Activated CD4-positive, alpha-beta T cell treated with anti-CD3 and anti-CD28 coated beads for 36 hours (primary cell): ENCODE data around the gene ADAMTS16. TPM values are rescaled to one million over a fixed set of nuclear protein-coding genes. Genes with fewer than 3 reads are reported as not detected.

ENCODE experiments used
- ATAC-seq: fragments of 200-7000 bp; cut with Tn5 transposase; one replicate; pipeline ENCODE4 v1.10.0; 2021; ENCODE audit warnings: mild to moderate bottlenecking, moderate library complexity
- CTCF ChIA-PET: fragments of 350-600 bp; sonication (Branson Sonifier 250); formaldehyde crosslinking; loops from one replicate; lab custom pipeline; 2021; ENCODE audit warnings: antibody characterized with exemption; lab: Charles Lee
- POLR2A ChIA-PET: fragments of 350-600 bp; sonication (Branson Sonifier 250); formaldehyde crosslinking; loops from one replicate; lab custom pipeline; 2021; ENCODE audit warnings: antibody characterized with exemption, inconsistent platforms; lab: Charles Lee
- DNase-seq: peaks from one replicate; pipeline ENCODE4 v3.0.0-alpha.2; 2020
- H3K27ac Mint-ChIP-seq: one replicate; pipeline ENCODE4 v1.8.0; 2021; ENCODE audit warnings: mixed read lengths
- H3K27me3 Mint-ChIP-seq: one replicate; pipeline ENCODE4 v1.8.0; 2021; ENCODE audit warnings: mixed read lengths
- H3K36me3 Mint-ChIP-seq: one replicate; pipeline ENCODE4 v1.8.0; 2021; ENCODE audit warnings: low read depth, mixed read lengths
- H3K4me1 Mint-ChIP-seq: one replicate; pipeline ENCODE4 v1.8.0; 2021; ENCODE audit warnings: mixed read lengths
- H3K4me3 Mint-ChIP-seq: one replicate; pipeline ENCODE4 v1.8.0; 2021; ENCODE audit warnings: mild to moderate bottlenecking, moderate library complexity, mixed read lengths
- H3K9me3 Mint-ChIP-seq: one replicate; pipeline ENCODE4 v1.8.0; 2021; ENCODE audit warnings: low read depth, mixed read lengths
- intact Hi-C, 2 experiments: fragments of 100-400 bp; cut with DNase I in 1 of 2; cut with micrococcal nuclease in 1 of 2; formaldehyde crosslinking; loops; one replicate each; pipeline versions ENCODE4 v1.14.2 to v1.15.1; 2022 to 2024; cut with DNase I, micrococcal nuclease
- total RNA-seq, 2 experiments: library from RNA; stranded (reverse); gene quantifications; one replicate each; pipeline ENCODE4 v1.2.3, GENCODE V29; 2021

Gene ADAMTS16
- total RNA-seq, 2 experiments from 2014 or later: not detected

DNA sequence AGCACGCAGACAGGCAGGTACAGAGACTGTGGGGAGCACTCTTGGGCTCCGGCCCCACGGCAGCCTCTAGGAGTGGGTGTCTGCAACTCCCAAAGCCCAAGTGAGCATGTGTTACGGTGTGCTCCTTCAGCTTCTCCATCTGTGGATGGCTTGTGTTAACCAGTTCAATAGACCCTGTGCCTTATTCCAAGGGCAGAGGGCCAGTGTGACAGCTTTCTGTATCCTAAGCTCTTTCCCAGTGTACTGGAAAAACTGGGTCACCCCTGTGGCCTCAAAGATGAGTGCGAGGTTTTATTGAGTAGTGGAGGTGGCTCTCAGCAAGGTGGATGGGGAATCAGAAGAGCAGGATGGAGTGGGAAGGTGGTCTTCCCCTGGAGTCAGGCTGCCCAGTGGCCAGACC, 78.3 kb downstream of the ADAMTS16 start:
- CTCF ChIA-PET: no interaction called here
- no peak overlapping the region for H3K27ac Mint-ChIP-seq

GRCh38 chr5:5219541-5219940, 79.4 kb downstream of the ADAMTS16 start:
- no peaks in the 10 kb centered on the region for H3K36me3 Mint-ChIP-seq
- DNase-seq (no peak), ATAC-seq (no peak)
- H3K4me1 Mint-ChIP-seq: no peaks in the 10 kb centered on the region
- peaks cover 2% of the 10 kb centered on the region for H3K9me3 Mint-ChIP-seq
- H3K27me3 Mint-ChIP-seq: peaks cover 7% of the 10 kb centered on the region
- H3K4me3 Mint-ChIP-seq: no peak overlapping the region
- ChIA-PET POLR2A (no interaction called here), CTCF (no interaction called here)
- intact Hi-C loops: no loop called here
- no peak overlapping the region for H3K27ac Mint-ChIP-seq

More for the DNA sequence above, 78.3 kb downstream of the ADAMTS16 start:
- H3K9me3 Mint-ChIP-seq: peaks cover 2% of the 10 kb centered on the region
- no peak for DNase-seq
- H3K36me3 Mint-ChIP-seq: no peaks in the 10 kb centered on the region
- ATAC-seq: no peak
- intact Hi-C loops: no loop called here
- H3K4me3 Mint-ChIP-seq: no peak overlapping the region
- H3K27me3 Mint-ChIP-seq: peaks cover 5% of the 10 kb centered on the region
- POLR2A ChIA-PET: no interaction called here
- H3K4me1 Mint-ChIP-seq: no peaks in the 10 kb centered on the region

- ChIA-PET POLR2A (no interaction called here), CTCF (no interaction called here)
- Mint-ChIP-seq H3K27ac (no peak overlapping the region), H3K36me3 (no peaks in the 10 kb centered on the region), H3K9me3 (peaks cover 5% of the 10 kb centered on the region), H3K27me3 (peaks cover 10% of the 10 kb centered on the region), H3K4me3 (no peak overlapping the region), H3K4me1 (no peaks in the 10 kb centered on the region)
- DNase-seq (no peak), ATAC-seq (no peak)
- intact Hi-C loops: no loop called here
Observed at GRCh38 chr5:5220901-5221631, 80.9 kb downstream of the ADAMTS16 start.

- Mint-ChIP-seq H3K4me1 (no peaks in the 10 kb centered on the region), H3K27ac (no peak overlapping the region), H3K36me3 (no peaks in the 10 kb centered on the region)
Observed at GRCh38 chr5:5221724-5222123, 81.6 kb downstream of the ADAMTS16 start.

DNA sequence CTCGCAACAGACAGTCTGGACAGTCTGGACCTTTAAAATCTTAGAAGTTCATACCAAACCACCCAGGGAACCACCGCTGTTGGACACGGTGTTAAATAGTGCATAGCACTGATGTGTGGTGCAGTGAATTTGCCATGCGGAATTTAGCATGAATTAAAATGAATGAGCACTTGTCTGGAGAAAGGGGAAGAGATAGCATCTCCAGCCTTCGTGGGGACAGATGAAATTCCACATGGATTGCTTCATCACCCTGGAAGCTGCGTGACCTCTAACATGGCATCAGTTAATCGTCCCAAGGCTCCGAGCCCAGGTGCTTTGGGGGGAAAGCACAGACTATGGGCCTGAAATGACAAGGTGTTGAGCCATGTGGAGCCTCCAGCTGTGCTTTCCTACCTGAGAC, 91.4 kb downstream of the ADAMTS16 start:
- Mint-ChIP-seq H3K9me3 (no peaks in the 10 kb centered on the region), H3K36me3 (no peaks in the 10 kb centered on the region), H3K27ac (no peak overlapping the region), H3K27me3 (no peaks in the 10 kb centered on the region), H3K4me3 (no peak overlapping the region), H3K4me1 (no peaks in the 10 kb centered on the region)
- ATAC-seq: no peak
- ChIA-PET POLR2A (no interaction called here), CTCF (no interaction called here)
- DNase-seq: no peak
- intact Hi-C loops: no loop called here

More at GRCh38 chr5:5221724-5222123, 81.6 kb downstream of the ADAMTS16 start:
- intact Hi-C loops: no loop called here
- no peak for ATAC-seq
- CTCF ChIA-PET: no interaction called here
- Mint-ChIP-seq H3K4me3 (no peak overlapping the region), H3K9me3 (peaks cover 5% of the 10 kb centered on the region), H3K27me3 (peaks cover 10% of the 10 kb centered on the region)
- no peak for DNase-seq
- POLR2A ChIA-PET: no interaction called here

GRCh38 chr5:5234912-5235311, 94.8 kb downstream of the ADAMTS16 start:
- DNase-seq (no peak), ATAC-seq (no peak)
- Mint-ChIP-seq H3K27ac (no peak overlapping the region), H3K4me3 (no peak overlapping the region), H3K36me3 (no peaks in the 10 kb centered on the region), H3K9me3 (peaks cover 1% of the 10 kb centered on the region), H3K27me3 (no peaks in the 10 kb centered on the region), H3K4me1 (no peaks in the 10 kb centered on the region)
- POLR2A ChIA-PET: no interaction called here
- intact Hi-C loops: no loop called here
- CTCF ChIA-PET: no interaction called here

- ChIA-PET POLR2A (no interaction called here), CTCF (no interaction called here)
- intact Hi-C loops: no loop called here
- ATAC-seq (no peak), DNase-seq (no peak)
- Mint-ChIP-seq H3K4me3 (no peak overlapping the region), H3K27ac (no peak overlapping the region), H3K4me1 (no peaks in the 10 kb centered on the region), H3K27me3 (no peaks in the 10 kb centered on the region), H3K9me3 (peaks cover 5% of the 10 kb centered on the region), H3K36me3 (no peaks in the 10 kb centered on the region)
Observed at GRCh38 chr5:5235685-5236084, 95.6 kb downstream of the ADAMTS16 start.

DNA sequence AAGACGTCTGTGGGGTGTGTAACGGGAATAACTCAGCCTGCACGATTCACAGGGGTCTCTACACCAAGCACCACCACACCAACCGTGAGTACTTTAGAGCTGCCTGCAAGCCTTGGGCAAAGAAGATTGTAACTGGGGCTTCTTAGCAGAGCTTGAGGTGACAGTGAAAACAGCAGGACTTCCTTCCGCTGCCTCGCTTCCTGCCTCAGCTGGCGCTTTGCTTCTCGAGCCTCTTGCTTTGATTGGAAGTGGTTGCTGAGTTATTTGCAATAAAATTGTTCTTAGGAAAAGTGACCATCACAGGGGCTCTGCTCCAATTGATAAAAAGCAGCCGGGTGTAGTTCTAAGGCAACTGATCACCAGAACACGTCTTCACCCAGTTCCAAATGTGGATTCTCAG, 99.1 kb downstream of the ADAMTS16 start:
- no peak overlapping the region for H3K4me3 Mint-ChIP-seq
- no peak for ATAC-seq
- H3K27me3 Mint-ChIP-seq: no peaks in the 10 kb centered on the region
- intact Hi-C loops: no loop called here
- no peak for DNase-seq
- POLR2A ChIA-PET: no interaction called here
- CTCF ChIA-PET: no interaction called here
- H3K36me3 Mint-ChIP-seq: no peaks in the 10 kb centered on the region
- H3K27ac Mint-ChIP-seq: no peak overlapping the region
- H3K9me3 Mint-ChIP-seq: peaks cover 5% of the 10 kb centered on the region
- no peaks in the 10 kb centered on the region for H3K4me1 Mint-ChIP-seq

DNA sequence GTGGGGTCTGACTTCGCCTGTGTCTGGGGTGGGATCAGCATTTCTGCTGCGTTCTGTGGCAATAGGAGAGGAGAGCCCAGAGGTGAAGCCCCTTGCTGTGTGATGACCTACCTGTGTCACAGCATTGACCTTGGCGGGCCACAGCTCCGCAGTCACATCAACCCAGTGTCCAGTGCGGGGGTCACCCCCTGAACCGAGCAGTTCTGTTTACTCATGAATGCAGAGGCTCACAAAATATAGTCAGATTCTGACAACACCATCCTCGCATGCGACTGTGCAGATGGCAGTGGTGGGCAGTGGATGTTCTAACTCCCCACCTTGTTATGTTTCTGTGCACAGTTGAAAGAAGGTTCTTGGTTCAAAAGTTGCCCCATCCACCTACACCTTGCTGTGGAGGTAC, 100.1 kb downstream of the ADAMTS16 start:
- no peaks in the 10 kb centered on the region for H3K4me1 Mint-ChIP-seq
- no peak for DNase-seq
- H3K4me3 Mint-ChIP-seq: no peak overlapping the region
- no peaks in the 10 kb centered on the region for H3K27me3 Mint-ChIP-seq
- no peaks in the 10 kb centered on the region for H3K36me3 Mint-ChIP-seq
- no peak for ATAC-seq
- ChIA-PET CTCF (no interaction called here), POLR2A (no interaction called here)
- intact Hi-C loops: no loop called here
- peaks cover 5% of the 10 kb centered on the region for H3K9me3 Mint-ChIP-seq
- no peak overlapping the region for H3K27ac Mint-ChIP-seq

GRCh38 chr5:5242056-5242455, 101.9 kb downstream of the ADAMTS16 start:
- intact Hi-C loops: no loop called here
- CTCF ChIA-PET: no interaction called here
- Mint-ChIP-seq H3K9me3 (peaks cover 5% of the 10 kb centered on the region), H3K4me3 (no peak overlapping the region), H3K27me3 (no peaks in the 10 kb centered on the region), H3K4me1 (no peaks in the 10 kb centered on the region), H3K27ac (no peak overlapping the region), H3K36me3 (no peaks in the 10 kb centered on the region)
- ATAC-seq (no peak), DNase-seq (no peak)
- POLR2A ChIA-PET: no interaction called here

DNA sequence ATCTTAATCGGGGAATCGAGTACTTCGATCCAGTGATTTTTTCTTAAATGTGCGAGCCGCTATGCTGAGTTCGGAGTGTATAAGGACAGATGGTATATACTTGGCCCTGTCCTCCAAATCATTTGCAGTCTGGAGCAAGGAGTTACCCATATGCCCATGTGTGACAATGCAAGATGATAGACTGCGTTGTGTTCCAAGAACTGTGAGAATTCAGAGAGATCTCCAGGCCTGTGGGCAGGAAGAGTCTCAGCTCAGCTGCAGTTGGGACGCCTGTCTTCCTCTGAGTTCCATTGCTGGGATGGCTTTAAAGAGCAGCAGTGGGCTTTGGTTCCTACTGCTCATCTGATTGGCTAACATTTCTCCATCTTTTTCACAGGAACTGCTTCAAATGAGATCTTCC, 106.6 kb downstream of the ADAMTS16 start:
- Mint-ChIP-seq H3K36me3 (no peaks in the 10 kb centered on the region), H3K4me3 (no peak overlapping the region), H3K4me1 (no peaks in the 10 kb centered on the region), H3K27ac (no peak overlapping the region), H3K27me3 (peaks cover 3% of the 10 kb centered on the region), H3K9me3 (no peaks in the 10 kb centered on the region)
- CTCF ChIA-PET: no interaction called here
- intact Hi-C loops: no loop called here
- ATAC-seq: no peak
- POLR2A ChIA-PET: no interaction called here
- DNase-seq: no peak

- Mint-ChIP-seq H3K4me3 (no peak overlapping the region), H3K27ac (no peak overlapping the region), H3K27me3 (peaks cover 3% of the 10 kb centered on the region), H3K4me1 (no peaks in the 10 kb centered on the region), H3K36me3 (no peaks in the 10 kb centered on the region), H3K9me3 (peaks cover 11% of the 10 kb centered on the region)
- DNase-seq (no peak), ATAC-seq (no peak)
- ChIA-PET POLR2A (no interaction called here), CTCF (no interaction called here)
- intact Hi-C loops: no loop called here
Observed at GRCh38 chr5:5250758-5251157, 110.6 kb downstream of the ADAMTS16 start.
